ENCODE measurements around the gene CHRFAM7A.
"Not testable (repeated sequence)": the region's sequence is repeated elsewhere in the genome, so short reads cannot be mapped to it uniquely, and the experiment has no call there.

The CHRFAM7A gene

DNA sequence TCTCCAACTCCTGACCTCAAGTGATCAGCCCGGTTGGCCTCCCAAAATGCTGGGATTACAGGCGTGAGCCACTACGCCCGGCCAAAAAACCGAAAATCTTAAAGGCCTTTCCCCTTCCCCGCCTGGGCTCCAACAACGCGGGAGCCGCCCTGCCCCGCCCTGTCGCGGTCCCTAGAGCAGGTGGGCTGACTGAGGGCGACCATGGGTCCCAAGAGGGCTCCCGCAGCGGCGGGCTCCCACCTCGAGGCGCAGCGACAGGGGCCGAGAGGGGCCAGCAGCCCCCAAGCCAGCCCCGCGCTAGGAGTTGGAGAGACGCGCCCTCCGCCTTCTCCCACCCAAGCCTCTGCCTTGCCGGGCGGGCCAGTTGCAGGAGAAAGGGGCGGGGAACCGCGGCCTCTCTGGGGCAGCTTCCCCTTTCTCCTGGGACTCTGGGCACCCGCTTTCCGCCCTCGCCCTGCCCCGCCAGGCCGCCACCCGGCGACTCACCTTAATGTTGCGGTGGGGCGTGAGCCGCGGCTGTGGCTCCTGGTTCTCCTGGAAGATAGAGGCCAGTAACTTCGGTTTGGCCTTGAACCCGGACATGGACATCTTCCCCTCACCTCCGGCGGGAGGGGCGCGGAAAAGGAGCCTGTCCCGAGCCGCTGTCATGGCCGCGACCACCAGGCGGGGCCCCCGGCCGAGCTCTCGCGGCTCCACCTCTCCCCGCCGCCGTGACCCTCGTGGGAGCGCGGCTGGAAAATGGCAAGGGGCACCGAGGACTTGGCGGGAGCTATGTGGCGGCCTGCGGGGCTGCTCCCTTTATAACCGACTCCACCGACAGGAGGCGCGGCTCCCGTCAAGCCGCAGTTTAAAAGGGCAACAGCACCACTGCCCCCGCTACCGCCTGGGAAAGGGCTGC, at the start of gene CHRFAM7A:
Gene CHRFAM7A (minus strand): TSS at position 775 of the 898 bp plus-strand sequence. CDS start 10,189 bp downstream, outside the sequence.
- DNase-seq (ENCODE audit: low read depth): not testable (repeated sequence)

DNA sequence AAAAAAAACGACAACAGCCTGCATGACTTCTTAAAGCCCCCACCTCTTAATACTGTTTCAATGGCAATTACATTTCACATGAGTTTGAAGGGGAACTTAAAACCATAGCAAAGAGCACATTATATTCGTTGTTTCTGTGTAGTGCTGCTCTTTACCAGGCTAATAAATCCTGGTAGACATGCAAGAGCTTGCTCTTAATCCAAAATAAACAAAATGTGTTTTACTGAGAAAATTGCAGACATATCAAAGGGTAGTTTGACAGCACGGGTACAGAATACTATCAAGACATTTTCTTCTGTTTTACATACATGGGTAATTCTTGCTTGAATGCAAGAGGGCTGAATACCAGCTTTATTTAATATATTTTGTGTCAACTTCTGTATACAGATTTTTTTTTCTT, 45.0 kb upstream of the CHRFAM7A start:
- not testable (repeated sequence) for DNase-seq (ENCODE audit: low read depth)

DNA sequence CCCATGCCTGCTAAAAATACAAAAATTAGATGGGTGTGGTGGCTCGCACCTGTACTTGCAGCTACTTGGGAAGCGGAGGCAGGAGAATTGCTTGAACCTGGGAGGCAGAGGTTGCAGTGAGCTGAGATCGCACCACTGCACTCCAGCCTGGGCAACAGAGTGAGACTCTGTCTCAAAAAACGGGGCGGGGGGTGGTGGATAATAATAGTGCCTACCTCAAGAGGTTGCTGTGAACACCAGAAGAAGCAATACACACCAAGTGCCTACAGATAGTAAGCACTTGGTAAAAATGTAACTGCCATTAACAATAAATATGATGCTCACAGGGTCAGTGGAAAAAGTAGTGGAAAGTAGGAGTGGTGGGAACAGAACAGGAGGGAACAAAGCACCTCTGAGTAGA, 42.5 kb upstream of the CHRFAM7A start:
- not testable (repeated sequence) for DNase-seq (ENCODE audit: low read depth)

DNA sequence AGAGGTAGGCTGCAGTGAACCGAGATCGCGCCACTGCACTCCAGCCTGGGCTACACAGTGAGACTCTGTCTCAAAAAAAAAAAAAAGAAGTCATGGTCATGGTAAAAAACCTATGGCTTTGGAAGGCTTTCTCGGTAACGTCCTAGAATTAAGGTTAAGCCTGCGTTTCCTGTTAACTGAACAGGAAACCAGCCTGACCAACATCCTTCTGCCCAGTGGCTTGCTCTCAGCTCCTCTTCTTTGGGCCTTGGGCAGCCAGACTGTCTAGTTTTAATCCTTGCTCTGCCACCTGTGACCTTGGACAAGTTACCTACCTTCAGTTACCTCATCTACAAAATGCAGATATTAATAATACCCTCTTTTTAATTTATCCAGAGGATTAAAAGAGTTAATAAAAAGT, 27.4 kb upstream of the CHRFAM7A start:
- not testable (repeated sequence) for DNase-seq (ENCODE audit: low read depth)

DNA sequence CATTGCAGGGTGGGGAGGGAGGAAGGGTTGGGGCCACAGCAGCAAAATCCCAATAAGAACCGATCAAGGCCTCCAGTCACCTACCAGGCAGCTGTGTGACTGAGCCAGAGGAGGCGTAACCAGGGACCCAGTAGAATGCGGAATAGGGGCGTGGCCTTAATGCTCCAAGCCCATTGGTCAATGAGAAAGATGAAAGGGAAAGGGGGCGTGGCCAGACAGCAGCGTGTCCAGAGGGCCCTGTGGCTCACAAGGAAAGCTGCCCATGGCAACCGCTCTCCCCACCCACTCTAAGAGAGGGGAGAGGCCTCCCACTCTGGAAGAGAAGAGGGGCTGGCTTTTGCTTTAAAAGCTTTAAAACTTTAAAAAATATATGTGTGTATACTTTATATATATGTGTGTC, 20.8 kb upstream of the CHRFAM7A start, which contains the start of gene GOLGA8R:
Gene GOLGA8R (minus strand): TSS at position 101 of the 400 bp plus-strand sequence. CDS start 98 bp downstream, at position 3.
- DNase-seq (ENCODE audit: low read depth): not testable (repeated sequence)

DNA sequence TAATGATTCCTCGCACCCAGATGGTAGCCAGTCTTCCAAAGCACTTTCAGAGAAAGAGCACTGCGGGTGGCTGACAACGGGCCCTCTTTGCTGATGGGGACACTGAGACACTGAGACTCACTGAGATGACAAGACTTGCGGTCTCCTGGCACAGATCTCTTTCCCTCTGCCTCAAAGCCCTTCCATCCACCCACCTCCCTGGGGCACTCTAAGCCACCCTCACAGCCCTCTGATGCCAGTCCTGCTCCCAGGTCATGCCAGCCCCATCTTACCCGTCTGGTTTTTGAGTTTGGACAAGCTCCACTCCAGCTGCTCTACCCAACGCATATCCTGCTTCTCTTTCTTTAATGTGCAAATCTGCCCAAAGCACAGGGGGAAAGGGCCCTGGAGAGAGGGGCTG, 14.3 kb upstream of the CHRFAM7A start:
- DNase-seq (ENCODE audit: low read depth): not testable (repeated sequence)

DNA sequence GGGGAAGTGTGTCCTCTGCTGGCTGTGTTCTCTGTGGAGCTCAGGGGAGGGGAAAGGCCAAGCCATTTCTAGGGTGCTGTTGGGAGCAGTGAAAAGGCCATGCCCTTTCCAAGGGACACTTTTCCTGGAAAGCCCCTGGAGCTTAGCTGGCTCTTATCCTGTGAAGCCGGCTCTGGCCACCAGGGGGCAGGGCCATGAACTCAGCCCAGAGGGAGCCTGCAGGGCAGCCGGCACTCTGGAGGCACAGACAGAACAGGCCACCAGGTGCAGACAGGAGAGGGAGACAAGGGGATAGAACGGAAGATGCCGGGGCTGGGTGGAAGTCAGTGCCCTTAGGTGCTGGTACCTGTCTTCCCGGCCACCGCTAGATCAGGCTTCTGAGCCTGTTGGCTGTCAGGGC, 5.6 kb upstream of the CHRFAM7A start:
- not testable (repeated sequence) for DNase-seq (ENCODE audit: low read depth)

DNA sequence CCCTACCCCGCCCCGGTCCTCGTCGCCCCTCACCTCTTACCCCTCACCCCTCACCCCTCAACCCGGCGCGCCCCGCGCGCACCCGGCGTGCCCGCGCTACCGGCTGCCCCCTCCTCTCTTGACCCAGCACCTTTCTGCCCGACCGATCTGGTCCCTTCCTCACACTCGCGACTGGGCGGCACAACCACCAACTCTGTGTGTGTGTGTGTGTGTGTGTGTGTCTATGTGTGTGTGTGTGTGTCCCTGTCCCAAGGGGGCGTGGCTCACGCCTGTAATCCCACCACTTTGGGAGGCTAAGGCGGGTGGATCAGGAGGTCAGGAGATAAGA, 288 bp upstream of the CHRFAM7A start:
- DNase-seq (ENCODE audit: low read depth): not testable (repeated sequence)

DNA sequence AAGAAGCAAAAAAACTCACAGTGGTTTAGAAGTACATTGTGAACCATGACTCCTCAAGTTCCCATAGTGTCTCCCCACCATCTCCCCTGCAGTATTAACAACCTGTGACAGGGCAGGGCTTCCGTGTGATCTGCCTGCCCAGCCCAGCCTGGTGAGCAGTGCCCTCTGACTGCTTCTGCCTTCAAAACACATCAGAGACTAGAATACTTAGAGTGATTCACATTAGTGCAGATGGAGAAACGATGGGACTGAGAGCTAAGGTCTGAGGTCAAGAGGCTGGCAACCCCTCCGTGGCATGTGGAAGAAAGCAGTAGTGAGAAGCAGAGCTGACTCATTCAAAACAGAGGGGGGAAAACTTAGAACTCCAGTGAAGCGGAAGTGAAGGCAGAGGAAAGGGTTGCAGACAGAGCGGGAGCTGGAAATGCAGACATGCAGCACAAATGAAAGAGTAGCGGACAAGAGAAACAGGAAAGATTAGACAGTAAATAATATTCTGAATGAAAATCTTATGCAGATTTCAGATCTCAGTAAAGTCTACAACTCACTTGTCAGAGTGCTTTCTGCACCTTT, 6.9 kb downstream of the CHRFAM7A start:
- DNase-seq (ENCODE audit: low read depth): not testable (repeated sequence)

DNA sequence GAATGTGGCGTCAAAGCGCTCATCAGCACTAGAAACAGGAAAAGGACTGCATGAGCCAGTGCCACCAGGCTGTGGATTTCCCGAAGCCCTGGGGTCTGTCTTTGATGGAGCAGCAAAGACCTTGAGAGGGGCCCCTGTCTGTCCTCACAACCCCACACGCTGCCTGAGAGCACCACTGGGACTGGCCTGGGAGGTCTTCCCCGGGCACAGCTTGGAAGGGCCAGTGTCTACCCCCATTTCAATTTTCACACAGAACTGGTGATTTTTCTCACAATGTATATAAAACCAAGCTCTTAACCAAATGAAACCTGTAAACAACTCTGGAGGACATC, 16.3 kb downstream of the CHRFAM7A start:
- DNase-seq (ENCODE audit: low read depth): not testable (repeated sequence)

DNA sequence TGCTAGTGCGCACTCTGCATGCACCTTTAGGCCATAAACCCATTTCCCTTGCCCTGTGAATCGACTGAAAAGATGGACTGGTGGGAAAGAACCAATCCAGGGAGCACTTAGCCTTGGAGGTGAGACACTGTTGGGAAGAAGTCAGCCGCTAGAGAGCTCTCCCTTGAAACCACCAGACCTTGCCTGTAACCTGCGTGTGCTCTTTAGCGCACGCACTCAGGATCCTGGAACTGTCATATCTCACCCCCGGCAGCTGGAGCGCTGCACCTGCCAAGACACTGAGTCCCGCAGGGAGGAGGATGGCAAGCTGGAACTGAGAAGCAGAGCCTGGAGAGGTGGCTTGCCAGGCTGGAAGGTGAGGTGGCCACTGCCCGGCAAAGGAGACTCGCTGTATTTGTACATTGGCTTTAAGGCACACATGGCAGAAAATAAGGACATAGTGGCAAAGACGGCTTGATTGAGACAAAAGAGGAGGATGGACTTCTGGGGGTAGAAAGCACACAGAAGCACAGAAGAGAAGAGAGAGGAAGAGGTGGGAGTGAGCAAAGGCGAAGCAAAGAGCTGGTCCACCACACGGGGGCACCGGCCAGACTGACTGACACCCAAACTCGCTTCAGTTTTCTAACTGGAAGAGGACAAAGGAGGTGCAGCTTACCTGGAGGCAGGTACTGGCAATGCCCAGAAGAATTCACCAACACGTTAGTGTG, 16.8 kb downstream of the CHRFAM7A start:
- DNase-seq (ENCODE audit: low read depth): not testable (repeated sequence)

DNA sequence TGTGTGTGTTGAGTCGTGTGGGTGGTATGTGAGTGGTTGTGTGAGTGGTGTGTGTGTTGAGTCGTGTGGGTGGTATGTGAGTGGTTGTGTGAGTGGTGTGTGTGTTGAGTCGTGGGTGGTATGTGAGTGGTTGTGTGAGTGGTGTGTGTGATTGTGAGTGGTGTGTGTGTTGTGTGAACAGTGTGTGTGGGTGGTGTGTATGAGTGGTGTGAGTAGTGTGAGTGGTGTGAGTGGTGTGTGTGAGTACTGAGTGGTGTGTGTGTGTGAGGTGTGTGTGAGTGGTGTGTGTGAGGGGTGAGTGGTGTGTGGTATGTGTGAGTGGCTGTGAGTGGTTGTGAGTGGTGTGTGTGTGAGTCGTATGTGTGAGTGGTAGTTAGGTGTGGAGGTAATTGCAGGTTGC, 17.5 kb downstream of the CHRFAM7A start:
- not testable (repeated sequence) for DNase-seq (ENCODE audit: low read depth)

DNA sequence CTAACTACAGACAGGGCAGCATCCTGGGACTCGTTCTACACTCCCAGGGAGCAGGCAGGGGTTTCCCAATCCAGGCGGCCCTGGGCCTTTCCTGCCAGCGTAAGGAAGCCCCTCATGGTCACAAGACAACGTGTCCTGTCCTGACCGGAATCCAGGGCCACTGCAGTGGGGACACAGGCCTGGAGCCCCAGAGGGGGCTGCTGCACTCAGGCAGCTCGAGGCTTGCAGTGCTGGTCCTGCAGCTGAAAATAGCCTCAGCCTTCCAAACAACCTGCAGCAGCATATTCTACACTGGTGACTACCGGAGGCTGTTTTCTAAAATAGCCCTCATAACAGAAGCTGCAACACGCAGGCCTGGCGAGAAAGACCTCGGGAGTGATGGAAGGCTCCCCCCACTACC, 18.5 kb downstream of the CHRFAM7A start:
- DNase-seq (ENCODE audit: low read depth): not testable (repeated sequence)

DNA sequence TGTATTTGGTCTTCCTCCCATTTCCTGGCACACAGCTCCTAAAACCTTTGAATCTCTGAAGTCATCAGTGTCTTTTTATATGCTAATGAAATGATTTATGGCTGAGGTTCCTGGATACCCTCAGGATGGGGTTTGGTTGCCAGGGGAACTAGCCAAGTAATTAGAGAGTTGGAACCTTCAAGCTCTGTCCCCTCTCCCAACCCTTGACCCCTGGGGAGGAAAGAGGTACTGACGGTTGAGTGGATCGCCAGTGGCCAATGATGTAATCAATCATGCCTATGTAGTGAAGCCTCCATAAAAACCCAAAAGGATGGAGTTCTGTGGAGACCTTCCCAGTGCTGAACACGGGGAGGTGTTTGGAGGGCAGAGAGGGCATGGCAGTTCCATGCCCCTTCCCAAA, 25.1 kb downstream of the CHRFAM7A start:
- DNase-seq (ENCODE audit: low read depth): not testable (repeated sequence)

DNA sequence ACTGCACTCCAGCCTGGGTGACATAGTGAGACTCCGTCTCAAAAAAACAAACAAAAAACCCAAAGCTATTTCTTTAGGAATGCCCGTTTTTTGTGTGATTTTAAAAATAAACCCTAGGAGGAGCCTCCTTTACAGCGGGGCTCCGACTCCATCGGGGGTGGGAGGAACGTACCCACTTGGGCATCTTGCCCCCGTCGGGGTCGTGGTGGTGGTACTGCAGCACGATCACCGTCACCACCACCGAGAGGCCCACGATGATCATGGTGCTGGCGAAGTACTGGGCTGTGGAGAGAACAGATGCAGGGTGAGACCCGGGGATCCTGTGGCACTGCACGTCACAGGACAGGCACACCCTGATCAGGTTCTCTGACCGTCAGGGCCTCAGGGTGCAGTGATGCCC, 26.1 kb downstream of the CHRFAM7A start:
- DNase-seq (ENCODE audit: low read depth): not testable (repeated sequence)

DNA sequence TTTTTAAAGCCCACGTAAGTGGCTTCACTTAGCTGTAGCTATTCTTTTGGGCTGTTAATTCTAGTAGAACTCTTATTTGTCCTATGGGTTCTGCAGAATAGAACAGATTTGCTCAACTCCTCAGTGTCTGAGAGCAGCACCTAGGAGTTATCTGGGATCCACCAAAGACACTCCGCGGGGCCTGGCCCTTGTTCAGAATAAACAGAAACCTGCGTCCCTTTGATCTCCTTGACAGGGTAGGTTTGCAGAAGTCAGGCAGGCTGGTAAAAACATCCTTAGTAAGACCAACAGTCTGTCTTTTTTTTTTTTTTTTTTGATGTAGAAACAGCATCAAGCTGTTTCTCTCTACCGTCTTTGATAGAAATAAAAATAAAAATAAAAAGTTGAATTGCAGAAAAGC, 31.9 kb downstream of the CHRFAM7A start:
- DNase-seq (ENCODE audit: low read depth): not testable (repeated sequence)

DNA sequence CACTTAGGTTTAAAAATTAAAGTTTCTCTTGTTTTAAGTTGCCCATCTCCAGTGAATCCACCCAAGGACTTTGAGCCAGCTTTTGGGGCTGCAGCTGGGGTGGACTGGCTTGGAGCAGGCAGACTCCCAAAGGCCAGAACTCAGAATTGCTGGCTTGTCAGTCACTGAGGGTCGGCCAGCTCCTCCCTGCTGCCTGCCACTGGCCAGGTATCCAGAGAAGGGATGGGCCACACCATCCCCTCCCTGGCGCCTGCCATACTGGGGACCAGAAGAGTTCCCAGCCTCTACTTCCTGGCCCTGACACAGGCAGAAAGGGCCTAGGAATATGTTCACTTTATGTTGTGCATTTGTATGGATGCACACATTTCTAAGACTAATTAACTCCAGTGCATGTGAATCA, 32.4 kb downstream of the CHRFAM7A start:
- DNase-seq (ENCODE audit: low read depth): not testable (repeated sequence)

DNA sequence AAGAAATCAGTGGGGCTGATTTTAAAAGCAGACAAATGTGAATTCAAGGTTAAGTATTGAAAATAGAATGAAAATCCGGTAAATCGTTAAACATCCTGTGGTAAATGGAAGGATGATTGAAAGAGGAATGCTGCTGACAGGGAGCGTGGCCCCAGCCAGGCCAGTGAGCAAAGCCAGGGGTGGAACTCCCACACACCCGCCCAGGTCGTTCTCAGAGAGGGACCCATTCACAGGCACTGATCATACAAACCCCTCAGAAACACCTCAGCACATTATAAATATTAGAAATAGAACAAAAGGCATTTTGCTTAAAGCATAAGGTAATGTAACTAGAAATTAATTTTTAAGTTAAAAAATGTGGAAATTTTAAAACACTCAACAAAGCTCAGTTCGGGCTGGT, 38.3 kb downstream of the CHRFAM7A start:
- DNase-seq (ENCODE audit: low read depth): not testable (repeated sequence)

DNA sequence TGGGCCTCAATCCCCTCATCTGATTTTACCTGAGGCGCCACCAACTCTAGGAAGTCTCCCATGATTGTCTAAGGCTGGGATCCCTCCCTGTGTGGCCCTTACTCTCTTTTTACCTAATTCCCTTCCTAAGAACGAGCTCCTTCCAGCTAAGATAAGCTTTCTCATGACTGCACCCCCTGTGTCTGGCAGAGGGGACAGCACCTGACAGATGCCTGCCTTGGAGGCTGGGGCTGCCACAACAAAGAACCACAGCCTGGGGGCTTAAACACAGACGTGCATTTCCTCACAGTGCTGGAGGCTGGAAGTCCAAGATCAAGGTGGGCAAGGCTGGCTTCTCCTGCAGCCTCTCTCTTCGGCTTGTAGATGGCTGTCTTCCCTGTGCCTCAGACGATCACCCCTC, 43.5 kb downstream of the CHRFAM7A start:
- DNase-seq (ENCODE audit: low read depth): not testable (repeated sequence)

DNA sequence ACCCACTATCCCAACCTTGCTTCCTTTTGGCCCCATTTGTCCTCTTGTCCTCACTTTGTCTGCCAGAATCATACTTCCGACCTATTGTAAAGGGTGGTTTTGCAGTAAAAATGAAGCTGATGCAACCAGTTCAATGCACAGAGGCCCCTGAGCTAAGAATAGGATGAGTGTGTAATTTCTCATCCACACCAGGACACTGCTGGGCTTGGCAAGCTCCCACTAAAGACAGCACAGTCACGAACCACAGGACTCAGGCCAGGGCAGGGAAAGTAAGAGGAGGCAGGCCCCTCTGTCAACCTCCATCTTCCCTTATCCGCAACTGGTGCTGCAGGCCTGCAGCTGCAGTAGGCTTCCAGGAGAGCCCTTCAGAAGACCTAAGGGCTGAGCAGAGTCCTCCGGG, 56.8 kb downstream of the CHRFAM7A start:
- not testable (repeated sequence) for DNase-seq (ENCODE audit: low read depth)

DNA sequence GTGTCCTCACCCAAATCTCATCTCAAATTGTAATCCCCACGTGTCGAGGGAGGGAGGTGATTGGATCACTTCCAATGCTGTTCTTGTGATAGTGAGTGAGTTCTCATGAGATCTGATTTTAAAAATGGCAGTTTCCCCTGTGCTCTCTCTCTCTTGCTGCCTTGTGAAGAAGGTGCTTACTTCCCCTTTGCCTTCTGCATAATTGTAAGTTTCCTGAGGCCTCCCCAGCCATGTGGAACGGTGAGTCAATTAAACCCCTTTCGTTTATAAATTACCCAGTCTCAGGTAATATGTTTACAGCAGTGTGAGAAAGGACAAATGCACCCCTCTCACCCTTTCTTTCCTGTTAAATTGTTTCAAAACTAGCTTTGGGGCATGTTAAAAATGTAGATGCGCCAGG, 59.2 kb downstream of the CHRFAM7A start:
- DNase-seq (ENCODE audit: low read depth): not testable (repeated sequence)

DNA sequence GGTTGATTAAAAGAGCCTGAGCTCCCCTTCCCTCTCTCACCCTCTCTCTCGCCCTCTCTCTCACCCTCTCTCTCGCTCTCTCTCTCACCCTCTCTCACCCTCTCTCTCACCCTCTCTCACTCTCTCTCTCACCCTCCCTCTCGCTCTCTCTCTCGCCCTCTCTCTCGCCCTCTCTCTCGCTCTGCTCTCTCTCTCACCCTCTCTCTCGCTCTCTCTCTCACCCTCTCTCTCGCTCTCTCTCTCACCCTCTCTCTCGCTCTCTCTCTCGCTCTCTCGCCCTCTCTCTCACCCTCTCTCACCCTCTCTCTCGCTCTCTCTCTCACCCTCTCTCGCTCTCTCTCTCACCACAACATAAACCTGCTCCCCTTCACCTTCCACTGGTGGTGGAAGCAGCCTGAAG, 67.2 kb downstream of the CHRFAM7A start:
- not testable (repeated sequence) for DNase-seq (ENCODE audit: low read depth)

DNA sequence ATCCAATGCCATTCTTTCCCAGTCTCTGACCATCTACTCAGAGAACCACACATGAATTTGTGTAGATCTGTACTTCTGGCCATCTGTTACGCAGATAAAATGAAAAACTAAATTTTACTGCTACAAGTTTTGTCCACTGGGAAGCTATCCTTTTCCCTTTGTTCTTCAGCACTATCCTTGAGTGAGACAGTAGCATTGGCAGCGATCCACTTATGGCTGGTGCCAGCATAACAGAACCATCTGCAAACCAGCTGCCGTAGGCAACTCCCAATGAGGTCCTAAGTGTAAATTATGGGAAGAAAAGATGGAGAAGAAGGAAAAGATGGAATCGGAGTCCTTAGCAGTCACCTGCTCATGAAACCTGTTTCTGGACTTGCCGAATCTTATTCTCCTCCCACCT, 72.3 kb downstream of the CHRFAM7A start:
- DNase-seq (ENCODE audit: low read depth): not testable (repeated sequence)

Measured in EH (cell line).